NCI-H2029 (cell line): ENCODE results near the gene RANBP3.

Experiments used
- DNase-seq: peaks from one replicate; lab custom pipeline; 2025; lab: John Stamatoyannopoulos, UW

Gene RANBP3

GRCh38 chr19:5950741-5951140 lies 27.2 kb downstream of the RANBP3 start:
- DNase-seq, result no peak

GRCh38 chr19:5949792-5950305 lies 28.1 kb downstream of the RANBP3 start:
- peak; percentile 89 for DNase-seq

GRCh38 chr19:5948752-5949564 lies 29.0 kb downstream of the RANBP3 start:
- DNase-seq, result no peak

GRCh38 chr19:5947435-5947834 lies 30.5 kb downstream of the RANBP3 start:
- DNase-seq, result no peak

GRCh38 chr19:5943623-5944022 lies 34.3 kb downstream of the RANBP3 start:
- no peak for DNase-seq

GRCh38 chr19:5943045-5943444 lies 34.9 kb downstream of the RANBP3 start:
- DNase-seq, result no peak

- no peak for DNase-seq
Observed at GRCh38 chr19:5941673-5942072, 36.3 kb downstream of the RANBP3 start.

- no peak for DNase-seq
Observed at GRCh38 chr19:5940260-5941208, 37.4 kb downstream of the RANBP3 start.

- no peak for DNase-seq
Observed at GRCh38 chr19:5937550-5937949, 40.4 kb downstream of the RANBP3 start.

- DNase-seq, result no peak
Observed at GRCh38 chr19:5936292-5936592, 41.7 kb downstream of the RANBP3 start.

- DNase-seq, result no peak
Observed at GRCh38 chr19:5935473-5936291, 42.3 kb downstream of the RANBP3 start.

GRCh38 chr19:5934774-5935472 lies 43.0 kb downstream of the RANBP3 start:
- no peak for DNase-seq

GRCh38 chr19:5934069-5934401 lies 43.9 kb downstream of the RANBP3 start:
- DNase-seq, result no peak

- DNase-seq, result no peak
Observed at GRCh38 chr19:5933391-5934068, 44.4 kb downstream of the RANBP3 start.

- DNase-seq, result no peak
Observed at GRCh38 chr19:5932609-5933262, 45.2 kb downstream of the RANBP3 start.

- DNase-seq, result no peak
Observed at GRCh38 chr19:5932146-5932545, 45.8 kb downstream of the RANBP3 start.

GRCh38 chr19:5931251-5931650 lies 46.7 kb downstream of the RANBP3 start:
- DNase-seq, result no peak

- DNase-seq, result no peak
Observed at GRCh38 chr19:5929625-5930024, 48.3 kb downstream of the RANBP3 start.

GRCh38 chr19:5929179-5929578 lies 48.8 kb downstream of the RANBP3 start:
- DNase-seq, result no peak

- no peak for DNase-seq
Observed at GRCh38 chr19:5927441-5927821, 50.5 kb downstream of the RANBP3 start.
